CD4-positive, alpha-beta T cell (primary cell): Measurements from ENCODE around the gene TNS3. TPM values are rescaled to one million over a fixed set of nuclear protein-coding genes. Genes with fewer than 3 reads are reported as not detected.

Experiments
- ATAC-seq: fragments of 200-7000 bp; cut with Tn5 transposase; one replicate; pipeline ENCODE4 v1.10.0; 2022; ENCODE audit warnings: mild to moderate bottlenecking; ENCODE audit not compliant: poor library complexity
- CTCF ChIA-PET: fragments of 350-600 bp; sonication (Branson Sonifier 250); formaldehyde crosslinking; loops from one replicate; lab custom pipeline; 2021; ENCODE audit warnings: antibody characterized with exemption, inconsistent platforms; lab: Charles Lee
- POLR2A ChIA-PET: fragments of 350-600 bp; sonication (Branson Sonifier 250); formaldehyde crosslinking; loops from one replicate; lab custom pipeline; 2021; ENCODE audit warnings: antibody characterized with exemption, inconsistent platforms; lab: Charles Lee
- DNase-seq, 14 experiments: peaks; one replicate each; pipeline ENCODE4 v3.0.0-alpha.2; 2013 to 2020; ENCODE audit warnings: mixed read lengths in 2 of 14
- H3K27ac ChIP-seq, 2 donors: one replicate each; pipeline versions ENCODE4 v1.5.1 to v1.7.0; 2013; ENCODE audit warnings: low read length in 2 of 2, low read depth in 1 of 2, mild to moderate bottlenecking in 1 of 2
- H3K27me3 ChIP-seq, 2 experiments: 1 replicate in 1 of 2; 2 replicates in 1 of 2; pipeline versions ENCODE4 v1.6.1 to v1.7.0; 2013; ENCODE audit warnings: low read length in 2 of 2, control low read depth in 1 of 2, mild to moderate bottlenecking in 1 of 2, moderate library complexity in 1 of 2; ENCODE audit not compliant: insufficient read depth in 2 of 2, control insufficient read depth in 1 of 2
- H3K36me3 ChIP-seq: one replicate; pipeline ENCODE4 v1.6.1; 2013; ENCODE audit warnings: low read length, control low read depth; ENCODE audit not compliant: insufficient read depth
- H3K4me1 ChIP-seq: one replicate; pipeline ENCODE4 v1.6.1; 2013; ENCODE audit warnings: low read length, control low read depth; ENCODE audit not compliant: insufficient read depth
- H3K4me3 ChIP-seq: one replicate; pipeline ENCODE4 v1.5.1; 2013; ENCODE audit warnings: mild to moderate bottlenecking, low read length, moderate library complexity
- H3K9me3 ChIP-seq, 2 experiments: 1 replicate in 1 of 2; 2 replicates in 1 of 2; pipeline versions ENCODE4 v1.6.1 to v1.7.0; 2013; ENCODE audit warnings: low read length in 2 of 2, mild to moderate bottlenecking in 2 of 2, control low read depth in 1 of 2, moderate library complexity in 1 of 2; ENCODE audit not compliant: control insufficient read depth in 1 of 2, insufficient read depth in 1 of 2
- H3K27ac Mint-ChIP-seq: one replicate; pipeline ENCODE4 v1.8.0; 2020; ENCODE audit warnings: mixed read lengths
- H3K27me3 Mint-ChIP-seq: one replicate; pipeline ENCODE4 v1.8.0; 2021; ENCODE audit warnings: mixed read lengths
- H3K36me3 Mint-ChIP-seq: one replicate; pipeline ENCODE4 v1.8.0; 2021; ENCODE audit warnings: low read depth, mixed read lengths
- H3K4me1 Mint-ChIP-seq: one replicate; pipeline ENCODE4 v1.8.0; 2021; ENCODE audit warnings: low read depth, mixed read lengths
- H3K4me3 Mint-ChIP-seq: one replicate; pipeline ENCODE4 v1.8.0; 2020; ENCODE audit warnings: mild to moderate bottlenecking, mixed read lengths
- H3K9me3 Mint-ChIP-seq: one replicate; pipeline ENCODE4 v1.8.0; 2020; ENCODE audit warnings: mixed read lengths
- intact Hi-C, 2 experiments: fragments of 100-400 bp; cut with DNase I in 1 of 2; cut with micrococcal nuclease in 1 of 2; formaldehyde crosslinking; loops; one replicate each; pipeline versions ENCODE4 v1.15.1 to v1.9.0; 2023 to 2025; cut with DNase I, micrococcal nuclease
- total RNA-seq, 174 experiments: library from RNA in 2 of 174; stranded (reverse) in 2 of 174; gene quantifications; one replicate each; pipeline ENCODE4 v1.2.3 and lab custom pipeline; 2021 to 2026
- TF ChIP-seq, protein P1 (sequence below): fragments of 200-600 bp; IDR thresholded peaks from one replicate; pipeline ENCODE4 v1.8.0; 2022; ENCODE audit warnings: antibody characterized with exemption, mild to moderate bottlenecking

Gene TNS3
- total RNA-seq, 2 experiments from 2014 or later = 0.16 to 0.47 TPM

DNA sequence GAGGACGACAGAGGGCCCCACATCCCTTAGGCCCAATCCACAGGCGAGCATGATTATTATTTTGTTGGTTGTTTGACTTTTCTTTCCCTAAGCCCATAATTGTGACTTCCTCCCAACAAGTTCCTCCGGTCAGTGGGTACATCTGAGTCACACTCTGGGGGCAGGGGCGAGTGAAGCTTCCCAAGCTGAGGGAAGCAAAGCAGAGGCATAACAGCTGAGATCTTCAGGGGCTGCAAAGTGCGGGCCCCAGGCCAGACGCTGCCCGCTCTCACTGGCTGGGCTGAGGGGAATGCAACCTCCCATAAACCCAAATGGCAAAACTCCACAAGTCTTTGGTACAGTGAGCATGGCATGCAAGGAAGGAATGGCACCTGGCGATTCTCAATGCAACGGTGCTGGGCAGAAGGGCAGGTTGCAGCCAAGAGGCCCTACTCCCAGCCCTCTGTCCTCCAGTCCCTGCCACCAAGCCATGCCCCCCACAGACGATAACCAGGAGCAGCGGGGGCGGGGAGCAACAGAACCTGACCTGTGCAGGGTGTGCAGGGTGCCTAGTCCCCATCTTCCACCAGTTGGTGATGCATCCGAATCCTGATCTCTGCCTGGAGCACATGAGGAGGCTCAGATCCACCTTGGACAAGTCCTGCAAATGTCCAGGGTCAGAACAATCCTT, 25.3 kb downstream of the TNS3 start:
- ATAC-seq = no peak
- H3K4me3 Mint-ChIP-seq = no peak overlapping the region
- Histone ChIP-seq H3K4me1 (no peaks in the 10 kb centered on the region), H3K9me3 (peaks cover 0 to 32% of the 10 kb centered on the region in 2 experiments), H3K36me3 (no peaks in the 10 kb centered on the region), H3K4me3 (no peak overlapping the region), H3K27ac (no peak overlapping the region), H3K27me3 (no peaks in the 10 kb centered on the region)
- H3K27ac Mint-ChIP-seq = no peak overlapping the region
- DNase-seq = no peak
- intact Hi-C loops = no loop called here
- ChIA-PET CTCF (no interaction called here), POLR2A (no interaction called here)
- TF ChIP-seq, protein P1, sequence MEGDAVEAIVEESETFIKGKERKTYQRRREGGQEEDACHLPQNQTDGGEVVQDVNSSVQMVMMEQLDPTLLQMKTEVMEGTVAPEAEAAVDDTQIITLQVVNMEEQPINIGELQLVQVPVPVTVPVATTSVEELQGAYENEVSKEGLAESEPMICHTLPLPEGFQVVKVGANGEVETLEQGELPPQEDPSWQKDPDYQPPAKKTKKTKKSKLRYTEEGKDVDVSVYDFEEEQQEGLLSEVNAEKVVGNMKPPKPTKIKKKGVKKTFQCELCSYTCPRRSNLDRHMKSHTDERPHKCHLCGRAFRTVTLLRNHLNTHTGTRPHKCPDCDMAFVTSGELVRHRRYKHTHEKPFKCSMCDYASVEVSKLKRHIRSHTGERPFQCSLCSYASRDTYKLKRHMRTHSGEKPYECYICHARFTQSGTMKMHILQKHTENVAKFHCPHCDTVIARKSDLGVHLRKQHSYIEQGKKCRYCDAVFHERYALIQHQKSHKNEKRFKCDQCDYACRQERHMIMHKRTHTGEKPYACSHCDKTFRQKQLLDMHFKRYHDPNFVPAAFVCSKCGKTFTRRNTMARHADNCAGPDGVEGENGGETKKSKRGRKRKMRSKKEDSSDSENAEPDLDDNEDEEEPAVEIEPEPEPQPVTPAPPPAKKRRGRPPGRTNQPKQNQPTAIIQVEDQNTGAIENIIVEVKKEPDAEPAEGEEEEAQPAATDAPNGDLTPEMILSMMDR = no peak
- H3K36me3 Mint-ChIP-seq = no peaks in the 10 kb centered on the region
- H3K4me1 Mint-ChIP-seq = no peaks in the 10 kb centered on the region
- H3K27me3 Mint-ChIP-seq = no peaks in the 10 kb centered on the region
- H3K9me3 Mint-ChIP-seq = no peaks in the 10 kb centered on the region

GRCh38 chr7:47553309-47553708, 28.6 kb downstream of the TNS3 start:
- H3K4me1 ChIP-seq = no peaks in the 10 kb centered on the region
- no peak for DNase-seq
- no peaks in the 10 kb centered on the region for H3K36me3 ChIP-seq
- peaks cover 0 to 18% of the 10 kb centered on the region in 2 experiments for H3K9me3 ChIP-seq
- Mint-ChIP-seq H3K4me1 (no peaks in the 10 kb centered on the region), H3K9me3 (no peaks in the 10 kb centered on the region), H3K27me3 (no peaks in the 10 kb centered on the region), H3K27ac (no peak overlapping the region), H3K36me3 (no peaks in the 10 kb centered on the region), H3K4me3 (no peak overlapping the region)
- ATAC-seq = no peak
- TF ChIP-seq, protein P1 = no peak
- POLR2A ChIA-PET = no interaction called here
- H3K27me3 ChIP-seq = no peaks in the 10 kb centered on the region
- intact Hi-C loops = no loop called here
- CTCF ChIA-PET = no interaction called here
- no peak overlapping the region for H3K27ac ChIP-seq
- H3K4me3 ChIP-seq = no peak overlapping the region

DNA sequence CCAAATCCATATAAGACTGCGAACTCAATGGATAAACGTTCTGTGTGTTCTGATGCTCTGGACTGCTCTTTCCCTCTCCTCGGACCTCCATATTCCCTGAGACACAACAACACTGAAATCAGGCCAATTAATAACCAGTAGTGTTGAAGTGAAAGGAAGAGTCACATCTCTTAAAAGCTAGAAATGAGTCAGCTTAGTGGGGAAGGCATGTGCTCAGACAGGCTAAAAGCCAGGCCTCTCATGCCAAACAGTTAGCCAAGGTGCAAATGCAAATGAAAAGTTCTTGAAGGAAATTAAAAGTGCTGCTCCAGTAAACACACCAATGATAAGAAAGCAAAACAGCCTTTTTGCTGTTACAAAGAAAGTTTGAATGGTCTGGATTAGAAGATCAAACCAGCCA, 29.3 kb downstream of the TNS3 start:
- H3K27ac Mint-ChIP-seq = no peak overlapping the region
- H3K27me3 ChIP-seq = no peaks in the 10 kb centered on the region
- ChIA-PET CTCF (no interaction called here), POLR2A (no interaction called here)
- H3K36me3 Mint-ChIP-seq = no peaks in the 10 kb centered on the region
- H3K4me3 ChIP-seq = no peak overlapping the region
- no peaks in the 10 kb centered on the region for H3K36me3 ChIP-seq
- H3K4me3 Mint-ChIP-seq = no peak overlapping the region
- intact Hi-C loops = no loop called here
- no peak overlapping the region for H3K27ac ChIP-seq
- H3K27me3 Mint-ChIP-seq = no peaks in the 10 kb centered on the region
- ATAC-seq (no peak), DNase-seq (no peak)
- no peaks in the 10 kb centered on the region for H3K4me1 ChIP-seq
- no peaks in the 10 kb centered on the region for H3K4me1 Mint-ChIP-seq
- peaks cover 0 to 14% of the 10 kb centered on the region in 2 experiments for H3K9me3 ChIP-seq
- no peaks in the 10 kb centered on the region for H3K9me3 Mint-ChIP-seq
- TF ChIP-seq, protein P1 = no peak
